Loucy (cell line): ENCODE measurements around the gene SH2D1B.

ENCODE experiments used
- H2AFZ ChIP-seq: fragments of 200-600 bp; sonication (generic); 2 replicates; pipeline ENCODE4 v1.6.0; 2016; ENCODE audit warnings: antibody characterized with exemption, mild to moderate bottlenecking, low read length, moderate library complexity
- H3F3A ChIP-seq: fragments of 200-600 bp; 2 replicates; pipeline ENCODE4 v1.6.0; 2016; ENCODE audit warnings: antibody characterized with exemption, low read depth, mild to moderate bottlenecking
- H3K27me3 ChIP-seq: fragments of 200-600 bp; sonication (generic); 2 replicates; pipeline ENCODE4 v1.6.1; 2014; ENCODE audit warnings: low read length, mild to moderate bottlenecking; ENCODE audit not compliant: insufficient read depth, poor library complexity, severe bottlenecking
- H3K36me3 ChIP-seq: fragments of 200-600 bp; sonication (generic); 2 replicates; pipeline ENCODE4 v1.6.1; 2016; ENCODE audit warnings: low read length; ENCODE audit not compliant: insufficient read depth
- H3K4me1 ChIP-seq: fragments of 200-600 bp; sonication (generic); 2 replicates; pipeline ENCODE4 v1.5.1; 2014; ENCODE audit warnings: low read length, mild to moderate bottlenecking; ENCODE audit not compliant: insufficient read depth, poor library complexity, severe bottlenecking
- H3K4me2 ChIP-seq: fragments of 200-600 bp; sonication (generic); 2 replicates; pipeline ENCODE4 v1.6.0; 2014; ENCODE audit warnings: antibody characterized with exemption, low read length, low read depth, mild to moderate bottlenecking; ENCODE audit not compliant: poor library complexity, severe bottlenecking
- H3K4me3 ChIP-seq: fragments of 200-600 bp; sonication (generic); 2 replicates; pipeline ENCODE4 v1.5.1; 2014; ENCODE audit warnings: low read length, mild to moderate bottlenecking, mixed read lengths; ENCODE audit not compliant: poor library complexity, severe bottlenecking
- H3K79me2 ChIP-seq: fragments of 200-600 bp; sonication (generic); 2 replicates; pipeline ENCODE4 v1.6.1; 2014; ENCODE audit warnings: low read length; ENCODE audit not compliant: insufficient read depth
- H3K9ac ChIP-seq: fragments of 200-600 bp; sonication (generic); 2 replicates; pipeline ENCODE4 v1.6.0; 2014; ENCODE audit warnings: mild to moderate bottlenecking, low read depth, low read length, moderate library complexity; ENCODE audit not compliant: poor library complexity, severe bottlenecking
- H3K9me2 ChIP-seq: fragments of 200-600 bp; sonication (generic); replicated peaks from 2 replicates; pipeline ENCODE4 v1.6.1; 2016; ENCODE audit warnings: low read depth, low read length, mixed read lengths
- H3K9me3 ChIP-seq: fragments of 200-600 bp; sonication (generic); 2 replicates; pipeline ENCODE4 v1.6.1; 2014; ENCODE audit warnings: mild to moderate bottlenecking, antibody characterized with exemption, low read length, low read depth; ENCODE audit not compliant: insufficient read depth
- H4K20me1 ChIP-seq: fragments of 200-600 bp; sonication (generic); 2 replicates; pipeline ENCODE4 v1.6.0; 2014; ENCODE audit warnings: antibody characterized with exemption, low read length, mild to moderate bottlenecking; ENCODE audit not compliant: insufficient read depth, poor library complexity, severe bottlenecking
- CTCF ChIP-seq: fragments of 200-600 bp; sonication (generic); conservative IDR thresholded peaks from 2 replicates; pipeline ENCODE4 v1.5.1; 2014; ENCODE audit warnings: mild to moderate bottlenecking, antibody characterized with exemption, low read length
- EZH2phosphoT487 ChIP-seq: fragments of 200-600 bp; IDR thresholded peaks from 2 replicates; pipeline ENCODE4 v1.6.1; 2018; ENCODE audit warnings: antibody characterized with exemption, mild to moderate bottlenecking, moderate library complexity, borderline replicate concordance

Gene SH2D1B

GRCh38 chr1:162368451-162368850 lies 43.5 kb downstream of the SH2D1B start:
- H3K9me2 ChIP-seq: no peaks in the 10 kb centered on the region
- H2AFZ ChIP-seq: no peak overlapping the region
- no peaks in the 10 kb centered on the region for H3K9me3 ChIP-seq
- no peak overlapping the region for H3K4me2 ChIP-seq
- H3K9ac ChIP-seq: no peak overlapping the region
- H3F3A ChIP-seq: no peaks in the 10 kb centered on the region
- no peaks in the 10 kb centered on the region for H3K27me3 ChIP-seq
- peaks cover 18% of the 10 kb centered on the region for H3K4me1 ChIP-seq
- no peaks in the 10 kb centered on the region for H3K36me3 ChIP-seq
- no peaks in the 10 kb centered on the region for H4K20me1 ChIP-seq
- TF ChIP-seq CTCF (no peak), EZH2phosphoT487 (no peak)
- no peaks in the 10 kb centered on the region for H3K79me2 ChIP-seq
- H3K4me3 ChIP-seq: no peak overlapping the region

DNA sequence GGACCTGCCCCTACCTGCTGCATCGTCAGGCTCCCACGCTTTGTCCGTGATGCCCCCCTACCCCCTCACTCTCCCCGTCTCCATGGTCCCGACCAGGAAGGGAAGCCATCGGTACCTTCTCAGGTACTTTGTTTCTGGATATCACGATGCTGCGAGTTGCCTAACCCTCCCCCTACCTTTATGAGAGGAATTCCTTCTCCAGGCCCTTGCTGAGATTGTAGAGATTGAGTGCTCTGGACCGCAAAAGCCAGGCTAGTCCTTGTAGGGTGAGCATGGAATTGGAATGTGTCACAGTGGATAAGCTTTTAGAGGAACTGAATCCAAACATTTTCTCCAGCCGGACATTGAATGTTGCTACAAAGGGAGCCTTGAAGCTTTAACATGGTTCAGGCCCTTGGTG lies 44.2 kb downstream of the SH2D1B start:
- no peak for TF ChIP-seq CTCF
- TF ChIP-seq EZH2phosphoT487: no peak
- no peak overlapping the region for H3K4me3 ChIP-seq

GRCh38 chr1:162367073-162367472 lies 44.9 kb downstream of the SH2D1B start:
- Histone ChIP-seq H3K4me2 (no peak overlapping the region), H3K9ac (no peak overlapping the region), H3K9me2 (no peaks in the 10 kb centered on the region), H3K27me3 (no peaks in the 10 kb centered on the region), H3K36me3 (no peaks in the 10 kb centered on the region), H3F3A (no peaks in the 10 kb centered on the region), H3K79me2 (no peaks in the 10 kb centered on the region), H4K20me1 (no peaks in the 10 kb centered on the region), H3K4me1 (peaks cover 4% of the 10 kb centered on the region), H3K9me3 (no peaks in the 10 kb centered on the region), H3K4me3 (no peak overlapping the region), H2AFZ (no peak overlapping the region)
- no peak for TF ChIP-seq EZH2phosphoT487
- TF ChIP-seq CTCF: no peak

More for the DNA sequence above, 44.2 kb downstream of the SH2D1B start:
- no peaks in the 10 kb centered on the region for H3K9me2 ChIP-seq
- H3K9me3 ChIP-seq: no peaks in the 10 kb centered on the region
- H4K20me1 ChIP-seq: no peaks in the 10 kb centered on the region
- H3K9ac ChIP-seq: no peak overlapping the region
- no peak overlapping the region for H3K4me2 ChIP-seq
- H2AFZ ChIP-seq: no peak overlapping the region
- no peaks in the 10 kb centered on the region for H3K27me3 ChIP-seq
- H3K36me3 ChIP-seq: no peaks in the 10 kb centered on the region
- no peaks in the 10 kb centered on the region for H3F3A ChIP-seq
- H3K4me1 ChIP-seq: peaks cover 11% of the 10 kb centered on the region
- H3K79me2 ChIP-seq: no peaks in the 10 kb centered on the region
